ENCODE results near the gene ATP6V1B1.

ATP6V1B1 gene

GRCh38 chr2:70938586-70938950 is 2.9 kb downstream of the ATP6V1B1 start:
- TF ChIP-seq CTCF (IDR thresholded peaks at IDR 0.05) (no peak), ZFX (IDR thresholded peaks at IDR 0.05; ENCODE audit: borderline replicate concordance) (no peak)
- H3K27ac ChIP-seq: no peak overlapping the region

GRCh38 chr2:70939001-70939838 is 3.5 kb downstream of the ATP6V1B1 start:
- TF ChIP-seq CTCF (IDR thresholded peaks at IDR 0.05) (no peak), ZFX (IDR thresholded peaks at IDR 0.05; ENCODE audit: borderline replicate concordance) (no peak)
- no peak overlapping the region for H3K27ac ChIP-seq

GRCh38 chr2:70939839-70940580 is 4.3 kb downstream of the ATP6V1B1 start:
- TF ChIP-seq CTCF (IDR thresholded peaks at IDR 0.05): no peak
- TF ChIP-seq ZFX (IDR thresholded peaks at IDR 0.05; ENCODE audit: borderline replicate concordance): no peak
- no peak overlapping the region for H3K27ac ChIP-seq

- no peak for TF ChIP-seq CTCF (IDR thresholded peaks at IDR 0.05)
- no peak for TF ChIP-seq ZFX (IDR thresholded peaks at IDR 0.05; ENCODE audit: borderline replicate concordance)
- no peak overlapping the region for H3K27ac ChIP-seq
Measured at GRCh38 chr2:70941186-70941585, 5.5 kb downstream of the ATP6V1B1 start.

GRCh38 chr2:70941701-70942100 is 6.0 kb downstream of the ATP6V1B1 start:
- TF ChIP-seq ZFX (IDR thresholded peaks at IDR 0.05; ENCODE audit: borderline replicate concordance) (no peak), CTCF (IDR thresholded peaks at IDR 0.05) (no peak)
- H3K27ac ChIP-seq: no peak overlapping the region

GRCh38 chr2:70942396-70943204 is 6.9 kb downstream of the ATP6V1B1 start:
- no peak overlapping the region for H3K27ac ChIP-seq
- TF ChIP-seq ZFX (IDR thresholded peaks at IDR 0.05; ENCODE audit: borderline replicate concordance) (no peak), CTCF (IDR thresholded peaks at IDR 0.05) (no peak)
